Activated T-helper 17 cell treated with anti-CD3 and anti-CD28 coated beads, Interleukin-2, amount 50 U/mL, for 72 hours (primary cell): Measurements from ENCODE around the gene DNAH17. TPM values are rescaled to one million over a fixed set of nuclear protein-coding genes. Genes with fewer than 3 reads are reported as not detected.

ENCODE experiments used
- ATAC-seq: fragments of 150-1000 bp; cut with Tn5 transposase; replicated peaks from 2 replicates; pipeline ENCODE4 v1.10.0; 2021; ENCODE audit warnings: mild to moderate bottlenecking, moderate library complexity
- H3K27ac Mint-ChIP-seq: one replicate; pipeline ENCODE4 v1.8.0; 2022; ENCODE audit warnings: mixed read lengths
- H3K27me3 Mint-ChIP-seq: one replicate; pipeline ENCODE4 v1.8.0; 2022; ENCODE audit warnings: mixed read lengths
- H3K36me3 Mint-ChIP-seq: one replicate; pipeline ENCODE4 v1.8.0; 2022; ENCODE audit warnings: low read depth, mild to moderate bottlenecking, mixed read lengths
- H3K4me1 Mint-ChIP-seq: one replicate; pipeline ENCODE4 v1.8.0; 2022; ENCODE audit warnings: mixed read lengths
- H3K4me3 Mint-ChIP-seq: one replicate; pipeline ENCODE4 v1.8.0; 2022; ENCODE audit warnings: mild to moderate bottlenecking, mixed read lengths
- H3K9me3 Mint-ChIP-seq: one replicate; pipeline ENCODE4 v1.8.0; 2022; ENCODE audit warnings: mixed read lengths
- total RNA-seq, 2 donors: library from RNA; stranded (reverse); gene quantifications; one replicate each; pipeline ENCODE4 v1.2.3, GENCODE V29; 2022

DNAH17 gene
- total RNA-seq, 2 donors from 2014 or later, result 0.73 to 1.2 TPM

DNA sequence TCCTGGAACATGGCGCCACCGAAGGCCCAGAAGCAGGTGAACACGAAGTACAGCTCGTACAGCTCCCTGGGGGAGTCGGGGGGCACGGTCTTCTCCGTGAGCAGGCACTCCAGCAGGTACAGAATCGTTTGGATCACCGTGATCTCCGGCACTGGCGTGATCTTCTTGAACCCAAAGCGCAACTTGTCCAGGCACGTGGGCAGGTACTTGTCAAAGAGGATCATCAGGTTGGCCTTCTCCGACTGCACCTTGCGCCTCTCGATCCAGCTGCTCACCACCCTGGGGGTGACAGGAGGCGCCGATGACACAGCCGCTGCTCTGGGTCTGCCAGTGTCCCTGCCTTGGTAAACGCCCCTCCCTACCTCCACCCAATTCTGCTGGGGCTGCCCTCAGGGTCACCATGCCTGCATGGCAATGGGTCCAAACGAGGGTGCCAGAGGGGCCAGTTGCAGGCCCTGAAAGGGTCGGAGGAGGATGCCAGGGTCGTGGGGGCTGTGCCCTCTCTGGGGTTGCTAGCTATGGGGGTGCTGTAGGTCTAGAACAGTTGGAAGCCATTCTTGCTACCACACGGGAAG, 90.9 kb downstream of the DNAH17 start:
- ATAC-seq, result no peak
- no peaks in the 10 kb centered on the region for H3K9me3 Mint-ChIP-seq
- H3K27me3 Mint-ChIP-seq, result peaks cover 7% of the 10 kb centered on the region
- H3K36me3 Mint-ChIP-seq, result no peaks in the 10 kb centered on the region
- H3K27ac Mint-ChIP-seq, result no peak overlapping the region
- no peak overlapping the region for H3K4me3 Mint-ChIP-seq
- H3K4me1 Mint-ChIP-seq, result peaks cover 5% of the 10 kb centered on the region

DNA sequence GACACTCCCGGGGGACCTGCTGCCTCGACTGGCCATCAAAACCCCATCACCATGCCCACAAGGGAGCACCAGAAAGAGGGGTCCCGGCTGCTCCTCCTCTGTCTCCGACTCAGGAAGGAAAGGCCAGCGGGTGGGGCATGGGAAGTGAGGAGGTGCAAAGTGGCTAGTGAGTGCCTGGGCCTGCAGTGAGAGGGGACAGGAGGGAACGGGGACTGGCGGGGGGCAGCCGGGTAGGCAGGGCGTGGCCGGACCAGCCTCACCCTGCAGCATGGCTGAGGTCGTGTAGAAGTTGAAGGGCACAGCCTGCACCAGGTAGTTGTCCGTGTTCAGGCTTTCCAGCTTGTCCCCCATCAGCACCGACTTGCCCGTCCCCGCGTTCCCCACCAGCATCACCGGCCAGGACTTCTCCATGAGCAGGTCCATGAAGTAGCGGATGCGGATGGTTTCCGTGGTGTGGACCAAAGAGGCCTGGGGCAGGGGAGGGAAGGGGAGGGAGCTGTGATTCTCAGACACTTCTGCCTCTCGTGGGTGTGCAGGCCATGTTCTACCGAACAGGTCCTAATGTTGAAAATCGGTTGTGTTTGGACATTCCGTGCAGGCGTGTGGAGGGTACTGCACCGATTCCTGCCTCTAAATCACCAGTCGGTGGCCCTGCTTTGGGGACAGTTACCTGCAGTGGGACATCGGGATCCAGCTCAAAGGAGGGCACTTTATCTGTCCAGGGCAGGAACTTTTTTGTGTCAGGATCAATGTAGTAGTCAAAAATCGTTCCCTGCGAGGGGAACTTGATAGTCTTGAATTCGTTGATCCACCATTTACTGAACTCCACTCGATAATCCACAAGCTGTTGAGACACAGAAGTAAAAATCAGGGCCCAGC, 91.7 kb downstream of the DNAH17 start:
- Mint-ChIP-seq H3K9me3 (no peaks in the 10 kb centered on the region), H3K27me3 (peaks cover 7% of the 10 kb centered on the region), H3K4me3 (peak overlapping the region; percentile 69), H3K36me3 (no peaks in the 10 kb centered on the region), H3K4me1 (peaks cover 5% of the 10 kb centered on the region), H3K27ac (no peak overlapping the region)
- no peak for ATAC-seq

DNA sequence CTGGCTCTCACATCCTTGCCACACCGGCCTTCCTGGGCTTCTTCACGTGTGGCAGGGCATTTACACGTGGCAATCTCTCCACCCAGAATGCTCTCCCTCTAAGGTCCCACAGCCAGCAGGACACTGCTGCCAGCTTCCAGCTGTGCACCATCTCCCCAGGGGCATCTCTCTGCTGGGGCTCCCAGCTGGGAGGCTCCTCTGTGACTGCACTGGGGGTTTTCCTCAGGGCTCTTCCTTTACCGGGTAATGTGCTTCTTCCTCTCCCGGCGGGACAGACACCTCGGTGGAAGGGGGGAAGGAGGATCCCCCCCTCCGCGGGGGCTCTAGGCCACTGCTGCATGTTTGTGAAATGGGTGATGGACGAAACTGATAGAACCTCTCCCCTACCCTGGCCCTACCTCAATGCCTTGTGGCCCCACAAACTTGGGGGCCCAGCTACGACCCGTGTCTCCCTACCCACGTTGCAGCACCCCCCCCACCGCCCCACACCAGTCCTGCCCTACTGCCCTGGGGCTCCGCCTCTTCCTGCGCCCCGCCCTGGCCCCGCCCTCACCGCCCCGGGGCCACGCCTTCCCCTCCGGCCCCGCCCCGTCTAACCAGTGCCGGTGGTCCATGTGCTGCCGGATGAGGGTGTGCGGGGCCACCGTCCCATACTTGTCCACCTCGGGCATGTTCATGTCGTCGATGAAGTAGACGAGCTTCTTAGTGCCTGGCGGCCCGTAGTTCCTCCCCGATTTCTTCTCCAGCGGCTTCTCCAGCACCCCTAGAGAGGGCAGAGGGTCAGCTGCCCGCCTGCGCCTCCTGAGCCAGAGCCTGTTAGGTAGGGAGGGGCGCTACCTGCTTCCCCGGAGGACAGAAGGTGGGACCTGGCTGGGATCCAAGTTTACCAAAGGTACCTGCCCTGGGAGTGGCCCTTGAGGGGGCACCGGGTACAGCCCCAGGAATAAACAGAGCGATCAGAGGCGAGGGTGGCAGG, 92.6 kb downstream of the DNAH17 start:
- peaks cover 7% of the 10 kb centered on the region for H3K27me3 Mint-ChIP-seq
- peaks cover 5% of the 10 kb centered on the region for H3K4me1 Mint-ChIP-seq
- no peaks in the 10 kb centered on the region for H3K36me3 Mint-ChIP-seq
- peak; percentile 97 for ATAC-seq
- H3K27ac Mint-ChIP-seq, result peak overlapping the region; percentile 11
- H3K4me3 Mint-ChIP-seq, result peak overlapping the region; percentile 69
- no peaks in the 10 kb centered on the region for H3K9me3 Mint-ChIP-seq

DNA sequence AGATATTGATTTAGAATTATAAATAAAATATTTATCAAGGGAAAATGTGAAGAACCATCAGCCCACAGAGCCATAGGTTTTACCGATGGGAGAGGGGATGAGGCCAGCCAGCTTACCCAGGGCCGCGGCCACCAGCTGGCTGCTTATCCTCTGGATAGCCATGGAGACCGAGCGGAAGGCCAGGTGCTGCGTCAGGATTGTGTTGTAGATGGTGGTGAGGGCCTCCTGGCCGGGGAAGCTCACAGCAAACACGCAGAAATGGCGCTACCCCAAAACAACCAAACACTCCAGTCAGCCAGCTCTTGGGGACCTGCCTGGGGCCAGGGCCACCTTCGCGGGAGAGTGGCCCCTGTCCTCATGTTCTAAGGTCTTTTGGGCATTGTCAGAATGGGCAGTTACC, 97.8 kb downstream of the DNAH17 start:
- no peak for ATAC-seq
- no peak overlapping the region for H3K27ac Mint-ChIP-seq
- H3K4me3 Mint-ChIP-seq, result no peak overlapping the region
- H3K4me1 Mint-ChIP-seq, result peaks cover 4% of the 10 kb centered on the region
- no peaks in the 10 kb centered on the region for H3K36me3 Mint-ChIP-seq
- H3K27me3 Mint-ChIP-seq, result peaks cover 7% of the 10 kb centered on the region
- no peaks in the 10 kb centered on the region for H3K9me3 Mint-ChIP-seq

DNA sequence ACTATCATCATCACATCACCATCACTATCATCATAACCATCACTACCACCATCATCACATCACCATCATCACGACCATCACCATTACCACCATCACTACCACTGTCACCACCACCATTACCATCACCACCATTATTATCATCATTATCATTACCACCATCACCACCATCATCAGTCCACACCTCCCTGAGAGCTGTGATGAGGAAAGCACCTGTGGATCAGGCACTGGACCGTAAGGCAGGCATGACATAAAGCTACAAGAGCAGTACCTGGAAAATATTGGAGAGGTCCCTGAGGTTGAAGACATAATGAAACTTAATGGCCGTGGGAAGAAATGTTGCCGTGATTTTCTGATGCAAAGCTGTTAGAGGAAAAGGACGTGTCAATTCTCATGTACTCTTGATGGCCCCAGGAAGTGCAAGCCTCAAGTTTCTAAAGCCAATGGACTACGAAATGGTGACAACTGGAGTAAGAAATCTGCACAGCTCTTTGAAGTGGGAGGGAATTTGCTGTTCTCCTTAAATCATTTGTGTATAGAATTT, 98.4 kb downstream of the DNAH17 start:
- no peak for ATAC-seq
- Mint-ChIP-seq H3K27ac (no peak overlapping the region), H3K9me3 (no peaks in the 10 kb centered on the region)

DNA sequence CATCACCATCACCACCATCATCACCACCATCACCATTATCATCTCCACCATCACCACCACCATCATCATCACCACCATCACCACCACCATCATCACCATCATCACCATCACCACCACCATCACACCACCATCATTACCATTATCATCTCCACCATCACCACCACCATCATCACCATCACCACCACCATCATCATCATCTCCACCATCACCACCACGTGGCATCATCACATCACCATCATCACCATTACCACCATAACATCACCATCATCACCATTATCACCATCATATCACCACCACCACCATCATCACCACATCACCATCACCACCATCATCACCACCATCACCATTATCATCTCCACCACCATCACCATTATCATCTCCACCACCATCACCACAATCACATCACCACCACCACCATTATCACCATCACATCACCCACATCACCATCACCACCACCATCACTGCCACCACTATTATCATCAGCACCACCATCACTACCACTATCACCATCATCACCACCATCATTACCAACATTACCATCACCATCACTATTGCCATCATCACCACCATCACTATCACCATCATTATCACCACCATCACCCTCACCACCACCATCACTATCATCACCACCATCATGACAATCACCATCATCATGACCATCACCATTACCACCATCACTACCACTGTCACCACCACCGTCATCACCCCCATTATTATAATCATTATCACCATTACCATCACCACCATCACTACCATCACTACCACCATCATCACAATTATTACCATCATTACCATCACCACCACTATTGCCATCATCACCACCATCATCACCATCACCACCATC, 99.1 kb downstream of the DNAH17 start:
- Mint-ChIP-seq H3K9me3 (no peaks in the 10 kb centered on the region), H3K27ac (no peak overlapping the region), H3K36me3 (no peaks in the 10 kb centered on the region), H3K4me3 (no peak overlapping the region), H3K27me3 (peaks cover 7% of the 10 kb centered on the region), H3K4me1 (no peaks in the 10 kb centered on the region)
- no peak for ATAC-seq

More for the DNA sequence above, 98.4 kb downstream of the DNAH17 start:
- Mint-ChIP-seq H3K27me3 (peaks cover 7% of the 10 kb centered on the region), H3K36me3 (no peaks in the 10 kb centered on the region), H3K4me3 (no peak overlapping the region), H3K4me1 (no peaks in the 10 kb centered on the region)

DNA sequence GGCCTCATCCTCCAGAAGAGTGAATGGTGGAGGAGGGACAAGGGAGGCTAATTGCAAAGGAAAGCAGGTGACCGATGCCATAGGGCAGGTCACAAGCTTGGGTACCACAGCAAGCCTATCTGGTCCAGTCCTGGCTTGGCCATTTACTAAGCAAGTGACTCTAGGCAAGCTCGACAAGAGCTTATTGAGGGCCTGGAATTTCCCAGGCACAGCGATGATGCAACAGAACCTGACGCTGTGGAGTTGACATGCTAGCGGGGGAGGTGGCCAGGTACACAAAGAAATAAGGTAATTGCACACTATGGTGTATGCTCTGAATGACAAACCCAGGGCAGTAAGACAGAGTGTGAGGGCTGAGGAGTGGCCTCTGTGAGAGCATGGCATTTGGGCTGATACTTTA, 100.2 kb downstream of the DNAH17 start:
- no peaks in the 10 kb centered on the region for H3K27me3 Mint-ChIP-seq
- H3K36me3 Mint-ChIP-seq, result no peaks in the 10 kb centered on the region
- no peak overlapping the region for H3K4me3 Mint-ChIP-seq
- H3K4me1 Mint-ChIP-seq, result no peaks in the 10 kb centered on the region
- no peaks in the 10 kb centered on the region for H3K9me3 Mint-ChIP-seq
- H3K27ac Mint-ChIP-seq, result no peak overlapping the region
- ATAC-seq, result no peak

DNA sequence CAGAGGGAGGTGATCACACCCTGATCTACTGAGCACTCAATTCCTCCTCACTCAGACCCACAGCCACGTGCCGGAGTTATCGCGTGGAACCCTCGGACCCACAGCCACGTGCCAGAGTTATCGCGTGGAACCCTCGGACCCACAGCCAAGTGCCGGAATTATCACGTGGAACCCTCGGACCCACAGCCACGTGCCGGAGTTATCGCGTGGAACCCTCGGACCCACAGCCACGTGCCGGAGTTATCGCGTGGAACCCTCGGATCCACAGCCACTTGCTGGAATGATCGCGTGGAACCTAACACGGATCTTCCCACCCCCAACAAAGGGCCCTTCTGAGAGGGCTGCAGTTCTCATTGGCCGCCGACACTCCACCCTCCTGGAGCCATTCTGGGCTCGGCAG, 101.0 kb downstream of the DNAH17 start:
- Mint-ChIP-seq H3K4me3 (no peak overlapping the region), H3K36me3 (no peaks in the 10 kb centered on the region), H3K4me1 (no peaks in the 10 kb centered on the region), H3K27me3 (no peaks in the 10 kb centered on the region), H3K9me3 (no peaks in the 10 kb centered on the region), H3K27ac (no peak overlapping the region)
- ATAC-seq, result no peak

DNA sequence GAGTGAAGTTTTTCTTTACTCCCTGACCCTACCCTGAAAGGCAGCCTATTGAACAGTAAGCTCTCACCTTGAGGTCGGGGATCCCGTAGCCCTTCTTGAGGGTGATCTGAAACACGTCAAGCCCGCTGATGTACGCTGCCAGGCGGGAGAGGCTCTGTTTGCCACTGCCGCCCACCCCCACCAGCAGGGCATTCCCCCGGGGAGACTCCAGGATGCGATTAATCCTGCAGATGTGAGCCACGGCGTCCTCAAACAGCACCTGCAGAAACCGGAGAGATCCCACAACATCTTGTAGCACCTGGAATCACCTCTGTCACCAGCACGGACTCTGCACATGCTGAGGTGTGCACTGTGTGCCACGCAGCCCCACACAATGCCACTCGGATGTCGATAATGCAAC, 102.0 kb downstream of the DNAH17 start:
- no peak for ATAC-seq
- Mint-ChIP-seq H3K4me3 (no peak overlapping the region), H3K36me3 (no peaks in the 10 kb centered on the region), H3K9me3 (no peaks in the 10 kb centered on the region), H3K27ac (no peak overlapping the region), H3K4me1 (no peaks in the 10 kb centered on the region), H3K27me3 (no peaks in the 10 kb centered on the region)

DNA sequence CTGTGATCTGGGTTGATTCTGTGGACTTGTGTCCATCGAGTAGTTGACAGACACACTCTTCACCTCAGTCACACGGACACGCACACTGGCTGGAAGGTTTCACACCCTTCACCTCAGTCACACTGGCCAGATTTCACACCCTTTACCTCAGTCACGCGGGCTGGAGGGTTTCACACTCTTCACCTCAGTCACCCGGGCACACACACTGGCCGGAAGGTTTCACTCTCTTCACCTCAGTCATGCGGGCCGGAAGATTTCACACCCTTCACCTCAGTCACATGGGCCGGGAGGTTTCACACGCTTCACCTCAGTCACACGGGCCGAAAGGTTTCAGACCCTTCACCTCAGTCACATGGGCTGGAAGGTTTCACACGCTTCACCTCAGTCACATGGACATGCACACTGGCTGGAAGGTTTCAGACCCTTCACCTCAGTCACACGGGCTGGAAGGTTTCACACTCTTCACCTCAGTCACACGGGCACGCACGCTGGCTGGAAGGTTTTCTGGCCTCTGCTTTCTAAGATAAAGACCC, 102.5 kb downstream of the DNAH17 start:
- Mint-ChIP-seq H3K27me3 (no peaks in the 10 kb centered on the region), H3K4me3 (no peak overlapping the region), H3K9me3 (no peaks in the 10 kb centered on the region), H3K4me1 (no peaks in the 10 kb centered on the region), H3K36me3 (no peaks in the 10 kb centered on the region), H3K27ac (no peak overlapping the region)
- peak; percentile 73 for ATAC-seq

DNA sequence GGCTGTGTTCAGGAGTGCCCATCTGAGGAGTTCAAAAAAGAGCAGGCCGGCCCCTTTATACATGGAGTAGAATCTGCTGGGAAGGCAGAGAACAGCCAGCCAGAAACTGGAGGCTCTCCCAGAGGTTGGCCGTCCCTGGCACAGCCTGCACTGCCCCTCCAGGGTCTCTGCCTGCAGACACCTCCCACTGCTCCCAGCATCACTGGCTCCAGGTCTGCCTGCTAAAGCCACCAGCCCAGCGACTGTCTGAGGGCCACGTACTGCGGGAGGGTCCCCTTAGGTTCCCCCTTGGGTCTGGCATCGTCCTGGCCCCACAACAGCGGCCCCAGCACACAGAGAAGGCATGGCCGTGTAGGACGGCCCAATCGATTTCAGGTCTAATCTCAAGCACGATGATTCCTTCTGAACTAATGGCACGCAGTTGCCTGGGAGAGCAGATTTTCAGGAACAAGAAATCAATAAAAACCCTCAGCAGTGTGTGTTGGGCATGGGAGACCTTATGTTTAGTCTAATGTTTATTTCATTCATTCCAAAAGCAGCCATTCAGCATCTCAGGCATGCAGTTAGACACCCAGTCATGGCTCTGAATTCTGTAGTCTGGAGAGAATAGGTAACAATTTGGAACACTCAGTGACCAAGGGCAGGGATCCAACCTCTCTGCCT, 103.1 kb downstream of the DNAH17 start:
- H3K4me3 Mint-ChIP-seq, result no peak overlapping the region

DNA sequence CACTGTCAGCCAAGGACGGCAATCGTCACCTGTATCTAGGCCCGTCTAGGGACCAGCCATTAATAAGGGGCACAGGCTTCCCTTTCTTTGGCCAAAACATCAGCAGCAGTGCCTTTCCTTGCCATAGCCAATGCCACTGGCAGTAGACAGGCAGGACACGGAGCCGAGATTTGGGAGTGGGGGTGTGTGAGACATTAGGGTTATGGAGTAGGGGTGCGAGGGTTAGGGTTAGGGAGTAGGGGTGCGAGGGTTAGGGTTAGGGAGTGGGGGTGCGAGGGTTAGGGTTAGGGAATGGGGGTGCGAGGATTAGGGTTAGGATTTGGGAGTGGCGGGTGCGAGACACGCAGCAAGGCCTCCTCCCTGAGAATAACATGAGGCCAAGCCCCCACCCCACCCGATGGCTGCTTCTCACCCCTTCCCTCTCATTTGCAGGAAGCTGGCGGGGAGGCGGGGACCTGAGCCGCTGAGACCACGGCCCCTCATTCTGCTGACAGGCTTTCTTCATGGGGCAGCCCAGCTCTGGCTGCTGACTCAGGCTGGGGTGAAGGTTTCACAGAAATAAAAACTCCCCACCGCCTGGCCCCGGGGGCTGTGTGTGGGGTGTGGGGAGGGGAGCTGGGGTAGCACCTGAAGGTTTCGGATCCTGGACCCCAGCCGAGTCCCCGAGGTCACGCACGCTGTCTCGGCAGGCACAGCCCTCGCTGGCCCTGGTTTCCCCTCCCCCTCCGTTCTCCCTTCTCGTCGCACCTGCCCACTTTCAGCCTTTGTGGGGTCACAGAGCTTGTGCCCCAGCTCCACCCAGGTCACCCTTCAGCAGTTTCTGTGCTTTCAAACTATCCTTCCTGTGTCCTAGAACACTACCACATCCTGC, 104.9 kb downstream of the DNAH17 start:
- Mint-ChIP-seq H3K36me3 (no peaks in the 10 kb centered on the region), H3K4me1 (no peaks in the 10 kb centered on the region), H3K9me3 (no peaks in the 10 kb centered on the region), H3K27me3 (no peaks in the 10 kb centered on the region), H3K4me3 (no peak overlapping the region), H3K27ac (no peak overlapping the region)
- ATAC-seq, result no peak

More for the DNA sequence above, 103.1 kb downstream of the DNAH17 start:
- Mint-ChIP-seq H3K9me3 (no peaks in the 10 kb centered on the region), H3K36me3 (no peaks in the 10 kb centered on the region), H3K27ac (no peak overlapping the region), H3K27me3 (no peaks in the 10 kb centered on the region), H3K4me1 (no peaks in the 10 kb centered on the region)
- ATAC-seq, result no peak
